OCI-LY7 (cell line): ENCODE results near the gene ARHGAP26. TPM values are rescaled to one million over a fixed set of nuclear protein-coding genes. Genes with fewer than 3 reads are reported as not detected.

Source experiments
- BruUV-seq: library from RNA; stranded (reverse); fragments of 400-500 nt; replicated peaks from 2 replicates; lab custom pipeline; 2021; lab: Mats Ljungman, UMichigan
- CTCF ChIA-PET: fragments of 300-600 bp; sonication (Branson Sonifier 250); formaldehyde crosslinking; loops from one replicate; lab custom pipeline; 2022; ENCODE audit warnings: antibody characterized with exemption; ENCODE audit not compliant: unreplicated experiment; lab: Charles Lee
- POLR2A ChIA-PET: fragments of 300-600 bp; sonication (Branson Sonifier 250); formaldehyde crosslinking; loops from one replicate; lab custom pipeline; 2022; ENCODE audit warnings: antibody characterized with exemption; lab: Charles Lee
- DNase-seq: peaks from one replicate; pipeline ENCODE4 v3.0.0-alpha.2; 2015; ENCODE audit warnings: low spot score
- H2AFZ ChIP-seq: fragments of 200-600 bp; sonication (generic), shearing (Covaris generic); 2 replicates; pipeline ENCODE4 v1.6.1; 2014; ENCODE audit warnings: mild to moderate bottlenecking, antibody characterized with exemption, low read length, moderate library complexity
- H3K27ac ChIP-seq: fragments of 200-600 bp; sonication (generic); 2 replicates; pipeline ENCODE4 v1.5.1; 2014; ENCODE audit warnings: mixed run types, low read depth, mild to moderate bottlenecking, moderate library complexity, low read length, inconsistent platforms; ENCODE audit not compliant: poor library complexity, severe bottlenecking
- H3K36me3 ChIP-seq: fragments of 200-600 bp; sonication (generic); 2 replicates; pipeline ENCODE4 v1.6.1; 2014; ENCODE audit warnings: mild to moderate bottlenecking, antibody characterized with exemption, low read length, moderate library complexity, mixed read lengths; ENCODE audit not compliant: insufficient read depth
- H3K4me1 ChIP-seq: fragments of 200-600 bp; sonication (generic); 2 replicates; pipeline ENCODE4 v1.5.1; 2014; ENCODE audit warnings: mild to moderate bottlenecking, low read length; ENCODE audit not compliant: insufficient read depth, poor library complexity, severe bottlenecking
- H3K4me2 ChIP-seq: fragments of 200-600 bp; sonication (generic); 2 replicates; pipeline ENCODE4 v1.6.1; 2014; ENCODE audit warnings: mild to moderate bottlenecking, low read length
- H3K4me3 ChIP-seq: fragments of 200-600 bp; sonication (generic); 2 replicates; pipeline ENCODE4 v1.5.1; 2014; ENCODE audit warnings: mild to moderate bottlenecking, low read depth, low read length; ENCODE audit not compliant: poor library complexity, severe bottlenecking
- H3K79me2 ChIP-seq: fragments of 200-600 bp; sonication (generic); 2 replicates; pipeline ENCODE4 v1.6.1; 2016; ENCODE audit warnings: low read depth, mild to moderate bottlenecking, low read length, moderate library complexity, mixed read lengths; ENCODE audit not compliant: insufficient read depth
- H3K9me2 ChIP-seq: fragments of 200-600 bp; sonication (generic); 2 replicates; pipeline ENCODE4 v1.6.1; 2016; ENCODE audit warnings: mild to moderate bottlenecking, low read length, mixed read lengths; ENCODE audit not compliant: insufficient read depth
- H3K9me3 ChIP-seq: fragments of 200-600 bp; sonication (generic); 2 replicates; pipeline ENCODE4 v1.6.1; 2014; ENCODE audit warnings: mild to moderate bottlenecking, mixed run types, low read length, mixed read lengths
- H4K20me1 ChIP-seq: fragments of 200-600 bp; sonication (generic); 2 replicates; pipeline ENCODE4 v1.6.1; 2014; ENCODE audit warnings: mild to moderate bottlenecking, antibody characterized with exemption, low read length, moderate library complexity, mixed read lengths; ENCODE audit not compliant: insufficient read depth
- CTCF ChIP-seq: fragments of 200-600 bp; sonication (generic); conservative IDR thresholded peaks from 2 replicates; pipeline ENCODE4 v1.5.1; 2014; ENCODE audit warnings: mild to moderate bottlenecking, antibody characterized with exemption, low read length, moderate library complexity, mixed read lengths
- EZH2phosphoT487 ChIP-seq: fragments of 200-600 bp; sonication (generic); IDR thresholded peaks from 2 replicates; pipeline ENCODE4 v1.6.1; 2018; ENCODE audit warnings: low read depth, borderline replicate concordance, mild to moderate bottlenecking, mixed run types, antibody characterized with exemption, low read length, moderate library complexity, mixed read lengths
- intact Hi-C: fragments of 100-400 bp; cut with micrococcal nuclease; formaldehyde crosslinking; loops from one replicate; pipeline ENCODE4 v1.10.0; 2022; ENCODE audit not compliant: unreplicated experiment
- total RNA-seq, 2 experiments: library from RNA; depleted of rRNA in 1 of 2; stranded (reverse); fragments of >200 nt in 1 of 2; shearing (Covaris generic) in 1 of 2; gene quantifications; 2 replicates each; pipeline ENCODE4 v1.2.3, GENCODE V29; 2014 to 2022

ARHGAP26 gene
- total RNA-seq, 2 experiments from 2014 or later = 7.0 to 19.1 TPM

DNA sequence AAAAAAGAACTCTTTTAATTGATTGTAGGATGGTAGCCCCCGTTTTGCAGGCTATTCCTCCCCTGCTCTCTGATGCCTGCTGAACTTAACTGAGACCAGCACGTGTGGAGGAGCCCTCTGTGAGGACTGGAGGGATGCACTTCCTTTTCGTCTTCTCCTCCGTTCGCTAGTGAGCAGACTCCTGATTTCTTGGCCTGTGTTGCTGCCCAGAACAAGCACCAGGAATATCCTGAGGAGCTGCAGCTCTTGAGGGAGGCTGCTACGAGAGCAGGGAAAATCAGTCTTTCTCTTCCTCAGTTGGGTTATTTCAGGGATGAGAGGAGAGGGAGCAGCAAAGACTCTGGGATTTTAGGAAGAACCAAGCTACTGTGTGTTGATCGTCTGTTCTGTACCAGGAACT is 74.7 kb downstream of the ARHGAP26 start:
- Histone ChIP-seq H2AFZ (no peak overlapping the region), H3K4me2 (no peak overlapping the region), H3K9me2 (no peaks in the 10 kb centered on the region), H3K27ac (no peak overlapping the region), H3K4me1 (no peaks in the 10 kb centered on the region), H3K79me2 (no peaks in the 10 kb centered on the region), H3K4me3 (no peak overlapping the region), H3K36me3 (no peaks in the 10 kb centered on the region), H3K9me3 (no peaks in the 10 kb centered on the region), H4K20me1 (no peaks in the 10 kb centered on the region; the same call in 1 of the 2 replicates)
- POLR2A ChIA-PET = interaction anchor here (0.6 kb wide), 3 partner anchors 60 to 445 kb away, joined by 3 to 5 read pairs (median 3); no protein-coding TSS in a partner anchor
- CTCF ChIA-PET = interaction anchor here (0.7 kb wide), 1 partner anchor 22 kb away, joined by 3 read pairs; no protein-coding TSS in a partner anchor
- DNase-seq = no peak
- BruUV-seq = no TSS peak
- TF ChIP-seq CTCF = no peak
- no peak for TF ChIP-seq EZH2phosphoT487
- intact Hi-C loops = no loop called here

DNA sequence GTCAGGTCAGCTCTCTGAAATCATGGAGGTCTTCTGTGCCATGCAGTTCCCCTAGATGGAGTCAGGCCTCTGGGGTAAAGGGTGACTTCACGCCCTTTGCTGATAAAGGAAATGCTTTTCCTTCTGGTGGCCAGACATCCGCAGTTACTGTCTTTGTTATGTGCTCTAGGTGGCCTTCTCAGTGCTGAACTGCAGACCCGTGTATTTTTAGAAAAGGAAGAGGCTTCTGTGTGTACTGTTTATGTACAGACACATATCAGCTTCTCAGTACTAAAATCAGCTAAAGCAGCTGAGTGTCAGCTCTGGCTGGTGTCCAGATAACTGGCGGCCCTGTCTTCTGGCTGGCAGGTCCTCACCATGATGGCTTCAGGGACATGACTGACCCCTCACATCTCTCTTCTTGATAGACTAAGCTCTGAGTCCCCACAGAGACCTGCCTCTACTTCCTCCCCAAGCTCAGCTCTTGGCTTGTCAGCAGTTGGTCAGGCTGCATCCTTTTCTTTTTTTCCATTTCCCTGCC is 75.3 kb downstream of the ARHGAP26 start:
- H3K27ac ChIP-seq = no peak overlapping the region
- no peak overlapping the region for H3K4me3 ChIP-seq
- H3K4me2 ChIP-seq = no peak overlapping the region
- no peaks in the 10 kb centered on the region; the same call in 1 of the 2 replicates for H4K20me1 ChIP-seq
- H3K9me3 ChIP-seq = no peaks in the 10 kb centered on the region
- H3K79me2 ChIP-seq = no peaks in the 10 kb centered on the region
- no peak for DNase-seq
- no peaks in the 10 kb centered on the region for H3K4me1 ChIP-seq
- no TSS peak for BruUV-seq
- POLR2A ChIA-PET = interaction anchor here (0.6 kb wide), 2 partner anchors 286 to 446 kb away, joined by 3 read pairs; no protein-coding TSS in a partner anchor
- intact Hi-C loops = no loop called here
- no peaks in the 10 kb centered on the region for H3K9me2 ChIP-seq
- TF ChIP-seq EZH2phosphoT487 = no peak
- no peak for TF ChIP-seq CTCF
- no peaks in the 10 kb centered on the region for H3K36me3 ChIP-seq
- CTCF ChIA-PET = no interaction called here
- no peak overlapping the region for H2AFZ ChIP-seq

DNA sequence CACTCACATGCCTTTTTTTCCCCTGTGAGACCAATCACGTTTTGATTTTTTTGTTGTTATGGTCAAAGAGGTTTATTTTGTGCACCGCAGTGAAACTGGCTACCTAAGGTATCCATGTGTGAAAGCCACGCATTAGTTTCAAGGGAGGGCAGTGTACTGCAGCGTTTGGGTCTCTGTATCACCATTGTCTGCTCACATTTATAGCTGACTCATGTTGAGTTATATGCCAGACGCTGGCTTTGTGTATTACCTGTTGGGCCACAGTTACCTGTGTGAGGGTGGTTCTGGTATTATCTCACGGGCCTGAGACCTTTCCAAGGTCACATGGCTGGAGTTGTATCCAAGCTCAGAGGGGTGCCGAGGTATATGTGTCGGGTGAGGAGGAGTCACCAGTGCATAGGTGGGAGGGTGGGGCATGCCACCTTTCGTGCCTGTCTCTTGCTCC is 75.8 kb downstream of the ARHGAP26 start:
- Histone ChIP-seq H3K27ac (no peak overlapping the region), H3K79me2 (no peaks in the 10 kb centered on the region), H3K4me1 (no peaks in the 10 kb centered on the region), H3K36me3 (no peaks in the 10 kb centered on the region), H2AFZ (no peak overlapping the region), H3K9me2 (no peaks in the 10 kb centered on the region), H3K4me3 (no peak overlapping the region), H3K9me3 (no peaks in the 10 kb centered on the region), H3K4me2 (no peak overlapping the region), H4K20me1 (no peaks in the 10 kb centered on the region; the same call in 1 of the 2 replicates)
- intact Hi-C loops = no loop called here
- ChIA-PET CTCF (no interaction called here), POLR2A (no interaction called here)
- DNase-seq = no peak
- TF ChIP-seq EZH2phosphoT487 = no peak
- TF ChIP-seq CTCF = no peak
- no TSS peak for BruUV-seq
